Measurements from ENCODE around the gene BCL2L2.

The BCL2L2 gene

DNA sequence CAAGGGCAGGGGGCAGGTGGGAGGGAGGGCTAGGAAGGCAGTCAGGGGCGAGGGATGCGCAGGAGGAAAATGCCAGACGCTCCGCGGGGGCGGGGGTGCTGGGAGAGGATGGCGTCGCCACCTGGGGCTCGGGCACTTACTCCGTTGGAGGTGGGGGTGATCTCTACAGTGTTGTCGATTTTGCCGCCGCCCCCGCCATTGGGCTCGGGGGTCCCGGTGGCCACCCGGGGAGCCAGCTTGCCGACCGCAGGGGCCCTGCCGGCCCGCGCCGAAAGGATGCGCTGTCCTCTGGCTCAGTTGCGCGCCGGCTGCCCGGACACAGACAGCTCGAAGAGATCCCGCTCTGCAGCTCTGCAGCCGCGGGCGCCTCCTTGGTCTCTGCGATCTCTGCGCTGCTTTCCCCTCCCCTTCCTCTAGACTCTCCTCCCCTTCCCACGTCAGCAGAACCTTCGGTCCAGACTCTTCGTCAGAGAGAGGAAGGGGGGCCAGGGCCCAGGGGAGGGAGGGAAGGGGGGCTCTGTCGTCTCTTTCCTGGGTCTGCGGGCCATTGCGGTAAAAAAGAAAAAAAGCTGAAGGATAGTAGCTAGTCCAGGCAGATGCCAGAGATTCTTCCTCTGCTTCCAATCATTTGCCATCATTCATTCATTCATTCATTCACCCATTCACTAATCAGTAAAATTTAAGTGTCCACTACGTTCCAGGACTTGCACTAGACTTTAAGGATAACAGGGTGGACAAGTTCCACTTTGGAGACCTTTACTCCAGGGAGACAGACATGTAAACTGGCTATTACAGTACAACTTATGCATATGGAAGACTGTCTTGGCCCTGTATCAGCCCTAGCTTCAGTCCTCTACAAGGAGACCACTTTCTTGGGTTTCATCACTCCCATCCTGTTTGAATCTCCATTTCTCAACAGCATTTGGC, 46.1 kb downstream of the BCL2L2 start, which contains the start of gene SLC22A17:
Gene SLC22A17, minus strand, starts transcription at position 382 of the 927 bp plus-strand sequence.
- peak; percentile 37 to 94 (median 85) for DNase-seq

DNA sequence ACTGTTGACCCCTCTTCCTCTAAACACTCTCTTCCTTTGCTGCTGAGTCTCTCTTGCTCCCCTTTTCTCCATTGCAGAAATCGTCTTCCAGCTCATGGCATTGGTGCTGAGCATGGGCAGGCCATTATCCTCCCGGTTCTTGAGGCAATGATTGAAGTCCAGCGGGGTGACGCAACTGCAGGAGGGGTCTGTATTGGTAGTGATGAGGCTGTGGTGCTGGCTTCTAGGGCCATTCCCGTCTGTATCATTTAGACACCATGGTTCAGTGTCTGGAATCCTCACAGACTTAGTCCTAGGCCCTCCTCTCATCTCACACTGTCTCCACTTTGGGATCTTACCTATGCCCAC, 46.8 kb downstream of the BCL2L2 start:
- DNase-seq, result no peak

DNA sequence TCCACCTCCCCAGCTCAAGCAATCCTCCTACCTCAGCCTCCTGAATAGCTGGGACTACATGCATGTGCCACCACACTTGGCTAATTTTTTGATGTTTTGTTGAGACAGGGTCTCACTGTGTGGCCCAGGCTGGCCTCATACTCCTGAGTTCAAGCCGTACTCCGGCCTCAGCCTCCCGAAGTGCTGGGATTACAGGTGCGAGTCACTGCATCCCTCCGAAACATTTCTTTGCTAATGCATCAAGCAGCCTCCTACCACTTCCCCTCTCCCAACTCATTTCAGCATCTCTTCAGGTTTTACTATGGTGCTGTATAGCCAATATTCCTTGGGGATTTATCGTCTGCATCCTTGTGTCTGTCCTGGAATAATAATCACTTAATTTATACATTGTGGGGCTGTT, 48.4 kb downstream of the BCL2L2 start:
- DNase-seq, result no peak

DNA sequence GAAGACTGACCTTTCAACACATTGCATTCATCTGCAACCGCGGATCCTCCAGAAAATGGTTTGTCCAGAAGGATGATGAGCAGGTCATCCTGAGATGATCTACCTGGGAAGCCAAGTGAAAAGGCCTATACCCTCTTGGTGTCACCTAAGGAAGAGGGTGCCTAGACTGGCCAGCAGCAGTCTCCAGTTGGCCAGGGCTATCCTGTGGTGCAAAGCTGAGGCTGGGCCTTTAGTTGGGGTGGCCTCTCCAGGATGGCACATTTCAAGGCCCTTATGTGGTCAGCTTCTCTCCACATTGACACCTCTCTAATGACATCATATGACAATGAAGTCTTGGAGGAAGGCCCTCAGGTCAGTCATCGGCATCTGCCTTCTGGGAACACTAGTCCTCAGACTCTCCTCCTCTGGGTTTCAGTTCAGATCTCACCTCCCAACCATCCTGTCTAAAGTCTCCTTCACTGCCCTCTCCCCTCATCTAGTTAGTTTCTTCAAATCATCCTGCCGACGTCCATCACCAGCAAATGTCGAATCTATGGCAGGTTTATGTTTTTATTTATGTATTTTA, 49.3 kb downstream of the BCL2L2 start:
- no peak for DNase-seq

DNA sequence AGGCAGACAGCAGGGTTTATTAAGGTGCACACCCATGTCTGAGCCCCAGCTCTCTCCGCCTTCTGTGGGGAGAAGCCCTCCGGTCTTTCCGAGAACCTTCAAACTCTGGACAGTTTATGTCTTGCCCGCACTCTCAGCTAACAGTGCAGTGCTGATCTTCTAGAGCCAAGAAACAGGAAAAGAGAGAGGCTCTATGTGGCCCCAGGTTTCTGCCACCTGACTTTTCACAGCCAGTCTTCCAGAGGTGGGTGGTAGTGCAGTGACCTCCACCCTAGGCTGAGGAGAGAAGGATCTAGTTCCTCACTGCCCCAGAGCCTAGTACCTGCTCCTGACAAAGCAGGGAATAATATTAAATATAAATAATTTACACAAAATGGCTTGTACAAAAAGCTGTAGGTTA, 50.0 kb downstream of the BCL2L2 start:
- DNase-seq, result no peak

DNA sequence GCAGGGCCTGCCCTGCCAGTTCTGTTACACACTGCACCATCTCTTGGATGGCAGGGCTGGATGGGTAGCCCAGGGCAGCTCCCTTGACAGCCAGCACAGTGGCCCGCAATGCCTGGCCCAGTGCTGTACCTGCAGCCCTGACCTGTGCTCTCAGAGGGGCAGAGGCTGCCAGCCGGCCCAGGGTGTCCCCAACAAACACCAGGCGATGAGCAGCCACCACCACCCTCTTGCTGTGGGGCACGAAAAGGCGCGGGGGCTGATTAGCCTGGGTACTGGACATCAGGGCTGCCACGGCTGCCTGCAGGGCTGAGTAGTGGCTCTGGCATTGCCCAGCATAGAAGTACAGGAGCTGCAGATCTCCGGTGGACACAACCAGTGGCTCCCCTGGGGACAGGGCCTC, 50.6 kb downstream of the BCL2L2 start:
- DNase-seq, result no peak

DNA sequence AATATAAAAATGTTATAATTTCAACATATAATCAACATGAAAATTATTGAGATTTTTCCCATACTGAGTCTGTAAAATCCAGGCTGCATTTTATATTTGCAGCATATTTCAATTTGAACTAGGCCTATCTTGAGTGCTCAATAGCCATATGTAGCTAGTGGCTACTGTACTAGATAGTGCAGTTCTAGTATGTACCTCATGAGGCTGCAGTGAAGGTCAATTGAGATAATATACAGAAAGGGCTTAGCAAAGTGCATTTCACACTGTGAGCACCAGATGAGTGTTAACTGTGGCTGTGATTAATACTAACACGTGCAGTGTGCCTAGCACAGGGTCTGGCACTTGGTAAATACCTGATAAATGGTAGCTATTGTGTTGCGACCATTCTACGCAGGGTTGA, 51.4 kb downstream of the BCL2L2 start:
- DNase-seq, result no peak

DNA sequence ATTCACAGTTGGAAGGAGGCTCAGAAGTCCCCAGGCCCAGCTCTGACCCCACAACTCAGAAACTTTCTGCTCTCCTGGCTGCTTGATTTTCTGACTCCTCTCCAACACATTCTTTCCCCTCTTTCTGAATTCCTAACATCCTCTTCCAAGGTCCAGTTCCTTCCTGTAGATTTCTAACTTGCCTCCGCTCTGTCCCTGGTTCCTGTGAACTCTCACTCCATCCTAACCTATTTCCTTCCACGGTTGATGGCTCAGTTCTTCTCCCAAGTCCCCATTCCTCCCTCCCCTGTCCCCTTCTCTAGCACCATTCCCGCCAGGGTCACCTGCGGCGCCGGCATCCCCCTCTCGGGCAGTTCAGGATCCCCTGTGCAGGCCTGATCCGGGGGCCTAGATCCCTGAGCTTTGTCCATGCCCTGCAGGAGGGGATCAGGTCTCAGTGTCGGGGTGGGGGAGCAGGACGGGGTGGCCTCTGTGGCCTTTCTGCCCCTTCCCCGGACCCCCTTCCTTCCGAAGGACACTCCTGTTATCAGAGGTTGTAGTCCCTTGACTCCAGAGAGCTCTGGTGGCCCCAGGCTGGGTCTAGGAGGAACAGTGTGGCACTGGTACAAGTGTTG, 52.0 kb downstream of the BCL2L2 start:
- no peak for DNase-seq

DNA sequence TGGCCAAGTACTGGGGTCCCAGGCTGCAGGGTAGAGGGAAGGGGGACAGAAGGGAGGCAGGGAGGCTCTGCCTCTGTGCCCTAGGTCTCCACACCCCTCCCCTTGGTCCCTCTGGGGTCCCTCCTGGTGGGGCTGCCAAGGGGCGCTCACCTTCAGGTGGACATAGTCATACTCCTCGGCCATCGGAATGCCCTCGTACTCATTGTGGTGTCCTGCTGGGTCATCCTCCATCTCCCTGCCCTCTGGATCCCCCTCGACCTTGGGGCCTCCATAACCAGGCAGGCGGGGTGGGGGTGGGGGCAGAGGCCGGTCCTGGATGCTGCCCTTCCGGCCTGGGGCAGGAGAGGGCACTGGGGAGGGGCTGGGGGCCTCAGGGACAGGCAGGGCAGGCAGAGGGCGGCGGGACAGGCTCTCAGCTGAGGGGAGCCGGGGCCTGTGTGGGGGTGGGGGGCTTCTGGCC, 52.6 kb downstream of the BCL2L2 start:
- no peak for DNase-seq

DNA sequence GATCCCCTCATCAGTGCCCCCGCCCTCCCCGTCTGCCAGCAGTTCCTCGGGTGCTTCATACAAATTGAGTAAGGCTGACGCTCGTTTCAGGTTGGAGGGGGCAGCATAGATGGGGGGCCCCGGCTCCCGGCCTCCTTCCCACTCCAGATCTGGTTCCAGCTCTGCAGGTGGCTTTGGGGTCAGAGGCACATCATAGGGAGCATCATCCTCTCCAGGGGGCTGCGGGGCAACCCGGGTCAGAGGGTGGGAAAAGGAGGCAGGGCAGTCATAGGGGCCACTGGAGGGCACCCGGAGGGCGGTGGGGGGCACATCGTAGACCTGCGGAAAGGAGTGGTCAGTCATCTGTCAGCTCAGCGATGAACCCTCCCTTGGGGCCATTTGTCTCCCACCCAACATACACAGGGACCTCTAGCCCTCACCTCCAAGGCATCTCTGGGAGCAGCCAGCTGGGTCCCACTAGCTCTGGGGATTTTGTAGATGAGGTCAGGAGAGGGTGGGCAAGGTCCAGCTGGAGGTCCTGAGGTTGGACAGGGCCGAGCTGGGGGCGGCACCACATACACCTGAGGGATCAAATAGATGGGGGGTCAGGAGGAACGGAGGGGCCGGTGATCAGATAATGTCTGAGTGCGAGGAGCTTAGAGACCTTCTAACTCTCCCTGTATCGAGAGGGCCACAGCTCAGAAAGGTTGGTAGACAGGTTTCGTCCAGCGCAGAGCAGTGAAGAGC, 53.3 kb downstream of the BCL2L2 start:
- no peak for DNase-seq

DNA sequence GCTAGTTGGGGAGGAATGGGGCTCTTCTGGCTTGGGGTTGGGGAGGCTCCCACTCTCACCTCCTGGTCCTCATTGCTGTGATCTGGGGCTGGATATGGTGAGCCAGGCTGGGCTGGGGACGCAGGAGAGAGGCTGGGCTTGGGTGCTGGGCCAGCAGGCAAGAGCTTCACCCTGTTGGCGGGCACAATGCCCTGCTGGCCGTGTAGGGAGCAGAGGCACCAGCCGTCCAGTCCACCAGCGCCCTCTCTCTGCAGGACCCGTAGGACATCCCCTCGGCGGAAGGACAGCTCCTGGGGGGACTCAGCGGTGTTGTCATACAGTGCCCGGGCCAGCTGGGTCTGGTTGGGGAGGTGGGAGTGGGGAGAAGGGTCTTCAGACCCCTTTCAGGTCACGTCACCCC, 53.9 kb downstream of the BCL2L2 start:
- peak in 44 of 58 donors; percentile 5 to 83 (median 56) for DNase-seq

DNA sequence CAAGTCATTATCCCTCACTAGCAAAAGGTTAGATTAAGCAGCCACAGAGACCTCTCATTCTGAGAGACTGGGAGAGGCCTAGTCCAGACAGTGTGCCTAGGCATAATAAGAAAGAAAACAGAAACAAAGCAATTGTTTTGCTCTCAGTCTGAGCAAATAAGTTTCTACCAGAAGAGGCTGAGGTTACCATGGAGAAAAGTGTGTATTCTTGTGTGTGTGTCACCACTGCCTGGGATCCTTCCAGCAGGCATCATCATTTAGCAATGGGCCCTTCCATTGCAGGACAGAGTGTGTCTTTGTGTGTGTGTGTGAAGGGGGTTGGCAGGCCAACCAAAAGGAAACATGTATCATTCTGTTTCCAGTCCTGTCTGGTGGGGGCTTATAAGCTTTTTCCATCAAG, 54.7 kb downstream of the BCL2L2 start:
- peak in 14 of 58 donors; percentile 10 to 68 (median 46) for DNase-seq

All from anterior cingulate cortex (tissue), 58 donors.